Immature natural killer cell (primary cell): ENCODE data around the gene KIF18B. TPM values are rescaled to one million over a fixed set of nuclear protein-coding genes. Genes with fewer than 3 reads are reported as not detected.

Source experiments
- DNase-seq, 3 donors: peaks; one replicate each; pipeline ENCODE4 v3.0.0; 2022; ENCODE audit warnings: mixed read lengths in 1 of 3
- H3K27ac Mint-ChIP-seq, 6 donors: one replicate each; pipeline ENCODE4 v1.8.0; 2020; ENCODE audit warnings: mixed read lengths in 6 of 6, mild to moderate bottlenecking in 5 of 6, inconsistent platforms in 4 of 6, moderate library complexity in 3 of 6
- H3K27me3 Mint-ChIP-seq, 3 donors: one replicate each; pipeline ENCODE4 v1.8.0; 2020 to 2021; ENCODE audit warnings: low read depth in 3 of 3, mild to moderate bottlenecking in 3 of 3, mixed read lengths in 3 of 3, moderate library complexity in 3 of 3, inconsistent platforms in 1 of 3
- H3K36me3 Mint-ChIP-seq, 3 donors: one replicate each; pipeline ENCODE4 v1.8.0; 2020; ENCODE audit warnings: mixed read lengths in 3 of 3, inconsistent platforms in 2 of 3, mild to moderate bottlenecking in 2 of 3
- H3K4me1 Mint-ChIP-seq, 2 donors: one replicate each; pipeline ENCODE4 v1.8.0; 2020; ENCODE audit warnings: inconsistent platforms in 2 of 2, mild to moderate bottlenecking in 2 of 2, mixed read lengths in 2 of 2, moderate library complexity in 1 of 2
- H3K4me3 Mint-ChIP-seq, 5 donors: one replicate each; pipeline ENCODE4 v1.8.0; 2020; ENCODE audit warnings: mild to moderate bottlenecking in 5 of 5, mixed read lengths in 5 of 5, inconsistent platforms in 3 of 5, moderate library complexity in 3 of 5
- H3K9me3 Mint-ChIP-seq, 6 donors: one replicate each; pipeline ENCODE4 v1.8.0; 2020; ENCODE audit warnings: mild to moderate bottlenecking in 6 of 6, mixed read lengths in 6 of 6, inconsistent platforms in 4 of 6, moderate library complexity in 3 of 6
- polyA plus RNA-seq, 3 donors: library from polyadenylated mRNA; unstranded; fragments of 300-500 nt; fragmentation: Illumina TruSeq; gene quantifications; one replicate each; pipeline ENCODE4 v1.2.3, GENCODE V29; 2021

The KIF18B gene
- polyA plus RNA-seq, 3 donors from 2014 or later = 0.37 TPM; not detected in 2

GRCh38 chr17:44925731-44926697 lies 21.6 kb downstream of the KIF18B start:
- no peaks in the 10 kb centered on the region for H3K9me3 Mint-ChIP-seq
- no peak overlapping the region for H3K4me3 Mint-ChIP-seq
- H3K27ac Mint-ChIP-seq = peak overlapping the region in 1 of 6 donors; percentile 53
- peaks cover 2 to 7% (median 2%) of the 10 kb centered on the region in 3 donors for H3K27me3 Mint-ChIP-seq
- no peak for DNase-seq
- H3K36me3 Mint-ChIP-seq = no peaks in the 10 kb centered on the region
- no peaks in the 10 kb centered on the region for H3K4me1 Mint-ChIP-seq

GRCh38 chr17:44924107-44924544 lies 23.4 kb downstream of the KIF18B start:
- H3K4me1 Mint-ChIP-seq = no peaks in the 10 kb centered on the region
- H3K27ac Mint-ChIP-seq = no peak overlapping the region
- H3K36me3 Mint-ChIP-seq = no peaks in the 10 kb centered on the region
- H3K27me3 Mint-ChIP-seq = peaks cover 2 to 7% (median 2%) of the 10 kb centered on the region in 3 donors
- H3K4me3 Mint-ChIP-seq = peak overlapping the region in 1 of 5 donors; percentile 18
- no peaks in the 10 kb centered on the region for H3K9me3 Mint-ChIP-seq
- DNase-seq = no peak

GRCh38 chr17:44922746-44923470 lies 24.7 kb downstream of the KIF18B start:
- no peaks in the 10 kb centered on the region for H3K4me1 Mint-ChIP-seq
- no peak for DNase-seq
- peaks cover 2 to 7% (median 2%) of the 10 kb centered on the region in 3 donors for H3K27me3 Mint-ChIP-seq
- no peak overlapping the region for H3K4me3 Mint-ChIP-seq
- no peak overlapping the region for H3K27ac Mint-ChIP-seq
- no peaks in the 10 kb centered on the region for H3K36me3 Mint-ChIP-seq
- no peaks in the 10 kb centered on the region for H3K9me3 Mint-ChIP-seq

- no peaks in the 10 kb centered on the region for H3K36me3 Mint-ChIP-seq
- no peaks in the 10 kb centered on the region for H3K9me3 Mint-ChIP-seq
- H3K27me3 Mint-ChIP-seq = peaks cover 2 to 8% (median 4%) of the 10 kb centered on the region in 3 donors
- no peak for DNase-seq
- H3K4me3 Mint-ChIP-seq = no peak overlapping the region
- peak overlapping the region in 1 of 6 donors; percentile 50 for H3K27ac Mint-ChIP-seq
- H3K4me1 Mint-ChIP-seq = no peaks in the 10 kb centered on the region
Observed at GRCh38 chr17:44922136-44922535, 25.4 kb downstream of the KIF18B start.

- Mint-ChIP-seq H3K27ac (no peak overlapping the region), H3K27me3 (peaks cover 2 to 8% (median 4%) of the 10 kb centered on the region in 3 donors), H3K4me3 (no peak overlapping the region), H3K9me3 (no peaks in the 10 kb centered on the region), H3K4me1 (no peaks in the 10 kb centered on the region), H3K36me3 (no peaks in the 10 kb centered on the region)
- DNase-seq = no peak
Observed at GRCh38 chr17:44921122-44921882, 26.3 kb downstream of the KIF18B start.

- no peak overlapping the region for H3K4me3 Mint-ChIP-seq
- DNase-seq = no peak
- no peaks in the 10 kb centered on the region for H3K4me1 Mint-ChIP-seq
- H3K9me3 Mint-ChIP-seq = no peaks in the 10 kb centered on the region
- H3K36me3 Mint-ChIP-seq = no peaks in the 10 kb centered on the region
- H3K27me3 Mint-ChIP-seq = peaks cover under 1 to 10% (median 4%) of the 10 kb centered on the region in 3 donors
- no peak overlapping the region for H3K27ac Mint-ChIP-seq
Observed at GRCh38 chr17:44920565-44920940, 27.0 kb downstream of the KIF18B start.

GRCh38 chr17:44919885-44920564 lies 27.5 kb downstream of the KIF18B start:
- no peaks in the 10 kb centered on the region for H3K4me1 Mint-ChIP-seq
- H3K4me3 Mint-ChIP-seq = no peak overlapping the region
- DNase-seq = peak; percentile 26 to 46 (median 39)
- H3K27ac Mint-ChIP-seq = no peak overlapping the region
- H3K36me3 Mint-ChIP-seq = no peaks in the 10 kb centered on the region
- peaks cover 0 to 11% (median 4%) of the 10 kb centered on the region in 3 donors for H3K27me3 Mint-ChIP-seq
- no peaks in the 10 kb centered on the region for H3K9me3 Mint-ChIP-seq

GRCh38 chr17:44919411-44919810 lies 28.2 kb downstream of the KIF18B start:
- H3K27ac Mint-ChIP-seq = no peak overlapping the region
- no peak overlapping the region for H3K4me3 Mint-ChIP-seq
- no peaks in the 10 kb centered on the region for H3K36me3 Mint-ChIP-seq
- H3K27me3 Mint-ChIP-seq = peaks cover 0 to 13% (median 2%) of the 10 kb centered on the region in 3 donors
- no peak for DNase-seq
- no peaks in the 10 kb centered on the region for H3K4me1 Mint-ChIP-seq
- no peaks in the 10 kb centered on the region for H3K9me3 Mint-ChIP-seq

- Mint-ChIP-seq H3K36me3 (no peaks in the 10 kb centered on the region), H3K4me1 (no peaks in the 10 kb centered on the region), H3K27me3 (peaks cover 2 to 13% (median 5%) of the 10 kb centered on the region in 3 donors), H3K27ac (no peak overlapping the region), H3K9me3 (no peaks in the 10 kb centered on the region), H3K4me3 (no peak overlapping the region)
- DNase-seq = no peak
Observed at GRCh38 chr17:44918006-44918405, 29.6 kb downstream of the KIF18B start.

- Mint-ChIP-seq H3K9me3 (no peaks in the 10 kb centered on the region), H3K27me3 (peaks cover 3 to 12% (median 5%) of the 10 kb centered on the region in 3 donors), H3K27ac (no peak overlapping the region), H3K4me3 (no peak overlapping the region), H3K36me3 (no peaks in the 10 kb centered on the region), H3K4me1 (no peaks in the 10 kb centered on the region)
- no peak for DNase-seq
Observed at GRCh38 chr17:44917456-44917855, 30.1 kb downstream of the KIF18B start.

GRCh38 chr17:44916781-44917241 lies 30.8 kb downstream of the KIF18B start:
- Mint-ChIP-seq H3K4me1 (no peaks in the 10 kb centered on the region), H3K36me3 (no peaks in the 10 kb centered on the region), H3K27me3 (peaks cover 5 to 7% (median 5%) of the 10 kb centered on the region in 3 donors), H3K27ac (no peak overlapping the region), H3K9me3 (no peaks in the 10 kb centered on the region), H3K4me3 (no peak overlapping the region)
- DNase-seq = no peak

- Mint-ChIP-seq H3K27ac (no peak overlapping the region), H3K36me3 (no peaks in the 10 kb centered on the region), H3K9me3 (no peaks in the 10 kb centered on the region), H3K4me3 (no peak overlapping the region), H3K4me1 (no peaks in the 10 kb centered on the region), H3K27me3 (peaks cover 5 to 6% (median 5%) of the 10 kb centered on the region in 3 donors)
- no peak for DNase-seq
Observed at GRCh38 chr17:44915862-44916780, 31.5 kb downstream of the KIF18B start.
